ENCODE results near the gene TTLL3. TPM values are rescaled to one million over a fixed set of nuclear protein-coding genes. Genes with fewer than 3 reads are reported as not detected.
"Not testable (repeated sequence)": the region's sequence is repeated elsewhere in the genome, so short reads cannot be mapped to it uniquely, and the experiment has no call there.

TTLL3 gene
- total RNA-seq, 1 donor from 2014 or later, result 13.6 TPM

- H3K4me1 ChIP-seq (ENCODE audit: control insufficient read depth in 3 of 3, insufficient read depth in 3 of 3, low read length in 3 of 3); H3K36me3 ChIP-seq (ENCODE audit: control insufficient read depth in 3 of 3, insufficient read depth in 3 of 3, low read length in 3 of 3); H3K9me3 ChIP-seq (ENCODE audit: control insufficient read depth in 3 of 3, low read length in 3 of 3); H3K9ac ChIP-seq (ENCODE audit: low read depth in 1 of 3, low read length in 3 of 3); H3K27ac ChIP-seq (ENCODE audit: low read depth, low read length); H3K4me3 ChIP-seq (ENCODE audit: low read length in 3 of 3); H3K27me3 ChIP-seq (ENCODE audit: control insufficient read depth in 3 of 3, insufficient read depth in 3 of 3, low read length in 3 of 3): not testable (repeated sequence)
These were observed 37.8 kb downstream of the TTLL3 start for GRCh38 chr3:9847870-9848269.

GRCh38 chr3:9848860-9849259 is 38.8 kb downstream of the TTLL3 start:
- not testable (repeated sequence) for H3K27ac ChIP-seq (ENCODE audit: low read depth, low read length); H3K4me3 ChIP-seq (ENCODE audit: low read length in 3 of 3); H3K36me3 ChIP-seq (ENCODE audit: control insufficient read depth in 3 of 3, insufficient read depth in 3 of 3, low read length in 3 of 3); H3K9me3 ChIP-seq (ENCODE audit: control insufficient read depth in 3 of 3, low read length in 3 of 3); H3K9ac ChIP-seq (ENCODE audit: low read depth in 1 of 3, low read length in 3 of 3); H3K27me3 ChIP-seq (ENCODE audit: control insufficient read depth in 3 of 3, insufficient read depth in 3 of 3, low read length in 3 of 3); H3K4me1 ChIP-seq (ENCODE audit: control insufficient read depth in 3 of 3, insufficient read depth in 3 of 3, low read length in 3 of 3)

GRCh38 chr3:9851383-9851782 is 41.3 kb downstream of the TTLL3 start:
- H3K27ac ChIP-seq (ENCODE audit: low read depth, low read length); H3K27me3 ChIP-seq (ENCODE audit: control insufficient read depth in 3 of 3, insufficient read depth in 3 of 3, low read length in 3 of 3); H3K9me3 ChIP-seq (ENCODE audit: control insufficient read depth in 3 of 3, low read length in 3 of 3); H3K9ac ChIP-seq (ENCODE audit: low read depth in 1 of 3, low read length in 3 of 3); H3K36me3 ChIP-seq (ENCODE audit: control insufficient read depth in 3 of 3, insufficient read depth in 3 of 3, low read length in 3 of 3); H3K4me3 ChIP-seq (ENCODE audit: low read length in 3 of 3); H3K4me1 ChIP-seq (ENCODE audit: control insufficient read depth in 3 of 3, insufficient read depth in 3 of 3, low read length in 3 of 3): not testable (repeated sequence)

GRCh38 chr3:9851926-9852325 is 41.9 kb downstream of the TTLL3 start:
- not testable (repeated sequence) for H3K27ac ChIP-seq (ENCODE audit: low read depth, low read length); H3K9me3 ChIP-seq (ENCODE audit: control insufficient read depth in 3 of 3, low read length in 3 of 3); H3K9ac ChIP-seq (ENCODE audit: low read depth in 1 of 3, low read length in 3 of 3); H3K36me3 ChIP-seq (ENCODE audit: control insufficient read depth in 3 of 3, insufficient read depth in 3 of 3, low read length in 3 of 3); H3K4me3 ChIP-seq (ENCODE audit: low read length in 3 of 3); H3K27me3 ChIP-seq (ENCODE audit: control insufficient read depth in 3 of 3, insufficient read depth in 3 of 3, low read length in 3 of 3); H3K4me1 ChIP-seq (ENCODE audit: control insufficient read depth in 3 of 3, insufficient read depth in 3 of 3, low read length in 3 of 3)

DNA sequence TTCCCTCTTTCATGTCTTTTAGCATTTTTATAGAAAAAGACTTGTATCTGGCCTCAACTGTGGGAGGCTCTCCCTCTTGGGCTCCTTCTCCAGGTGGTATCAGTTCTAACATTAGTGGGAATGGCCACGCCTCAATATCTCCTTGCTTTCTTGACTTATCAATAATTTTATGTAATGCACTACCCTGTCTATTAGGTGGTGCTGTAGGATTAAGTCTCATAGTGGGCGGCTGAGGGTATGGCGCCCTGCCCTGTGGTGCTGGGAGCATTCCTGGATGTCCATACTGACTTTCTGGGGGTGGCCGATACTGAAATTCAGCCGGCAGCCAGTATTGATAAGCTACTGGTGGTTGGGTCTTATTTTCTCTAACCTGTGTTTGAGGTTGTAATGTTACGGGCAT is 42.5 kb downstream of the TTLL3 start:
- no peaks in the 10 kb centered on the region for H3K36me3 ChIP-seq (ENCODE audit: control insufficient read depth in 3 of 3, insufficient read depth in 3 of 3, low read length in 3 of 3)
- no peak overlapping the region for H3K4me3 ChIP-seq (ENCODE audit: low read length in 3 of 3)
- H3K4me1 ChIP-seq (ENCODE audit: control insufficient read depth in 3 of 3, insufficient read depth in 3 of 3, low read length in 3 of 3), result no peaks in the 10 kb centered on the region
- H3K9me3 ChIP-seq (ENCODE audit: control insufficient read depth in 3 of 3, low read length in 3 of 3), result no peaks in the 10 kb centered on the region
- H3K9ac ChIP-seq (ENCODE audit: low read depth in 1 of 3, low read length in 3 of 3), result no peak overlapping the region
- no peak overlapping the region for H3K27ac ChIP-seq (ENCODE audit: low read depth, low read length)
- no peaks in the 10 kb centered on the region for H3K27me3 ChIP-seq (ENCODE audit: control insufficient read depth in 3 of 3, insufficient read depth in 3 of 3, low read length in 3 of 3)

- not testable (repeated sequence) for H3K4me3 ChIP-seq (ENCODE audit: low read length in 3 of 3); H3K27ac ChIP-seq (ENCODE audit: low read depth, low read length); H3K27me3 ChIP-seq (ENCODE audit: control insufficient read depth in 3 of 3, insufficient read depth in 3 of 3, low read length in 3 of 3); H3K36me3 ChIP-seq (ENCODE audit: control insufficient read depth in 3 of 3, insufficient read depth in 3 of 3, low read length in 3 of 3); H3K4me1 ChIP-seq (ENCODE audit: control insufficient read depth in 3 of 3, insufficient read depth in 3 of 3, low read length in 3 of 3); H3K9me3 ChIP-seq (ENCODE audit: control insufficient read depth in 3 of 3, low read length in 3 of 3); H3K9ac ChIP-seq (ENCODE audit: low read depth in 1 of 3, low read length in 3 of 3)
These were observed 44.4 kb downstream of the TTLL3 start for GRCh38 chr3:9854291-9854940.

DNA sequence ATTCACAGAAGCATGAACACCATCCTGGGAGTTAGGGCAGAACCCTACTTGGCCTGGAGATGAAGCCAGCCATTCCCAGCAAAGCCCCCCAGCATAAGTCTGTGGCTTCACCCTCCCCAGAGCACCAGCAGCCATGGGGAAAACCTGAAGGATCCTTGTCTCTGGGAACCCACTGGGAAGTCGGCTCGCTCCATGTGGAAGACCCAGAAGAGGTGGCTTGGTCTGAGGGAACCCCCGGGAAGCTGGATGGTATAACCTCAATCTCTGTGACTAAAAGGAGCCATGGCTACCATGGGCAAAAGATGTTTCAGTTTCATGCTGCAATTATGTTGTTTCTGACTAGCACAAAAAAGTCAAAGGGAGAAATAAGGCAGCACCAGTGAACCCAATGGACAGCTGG is 45.5 kb downstream of the TTLL3 start:
- no peak overlapping the region for H3K9ac ChIP-seq (ENCODE audit: low read depth in 1 of 3, low read length in 3 of 3)
- no peaks in the 10 kb centered on the region for H3K36me3 ChIP-seq (ENCODE audit: control insufficient read depth in 3 of 3, insufficient read depth in 3 of 3, low read length in 3 of 3)
- H3K4me3 ChIP-seq (ENCODE audit: low read length in 3 of 3), result no peak overlapping the region
- no peaks in the 10 kb centered on the region for H3K4me1 ChIP-seq (ENCODE audit: control insufficient read depth in 3 of 3, insufficient read depth in 3 of 3, low read length in 3 of 3)
- no peaks in the 10 kb centered on the region for H3K27me3 ChIP-seq (ENCODE audit: control insufficient read depth in 3 of 3, insufficient read depth in 3 of 3, low read length in 3 of 3)
- H3K27ac ChIP-seq (ENCODE audit: low read depth, low read length), result no peak overlapping the region
- H3K9me3 ChIP-seq (ENCODE audit: control insufficient read depth in 3 of 3, low read length in 3 of 3), result no peaks in the 10 kb centered on the region

GRCh38 chr3:9859530-9860025 is 49.5 kb downstream of the TTLL3 start:
- Histone ChIP-seq H3K36me3 (ENCODE audit: control insufficient read depth in 3 of 3, insufficient read depth in 3 of 3, low read length in 3 of 3) (no peaks in the 10 kb centered on the region), H3K4me1 (ENCODE audit: control insufficient read depth in 3 of 3, insufficient read depth in 3 of 3, low read length in 3 of 3) (peaks cover 2 to 6% (median 3%) of the 10 kb centered on the region in 3 donors), H3K9me3 (ENCODE audit: control insufficient read depth in 3 of 3, low read length in 3 of 3) (no peaks in the 10 kb centered on the region), H3K27ac (ENCODE audit: low read depth, low read length) (no peak overlapping the region), H3K27me3 (ENCODE audit: control insufficient read depth in 3 of 3, insufficient read depth in 3 of 3, low read length in 3 of 3) (no peaks in the 10 kb centered on the region), H3K4me3 (ENCODE audit: low read length in 3 of 3) (no peak overlapping the region), H3K9ac (ENCODE audit: low read depth in 1 of 3, low read length in 3 of 3) (no peak overlapping the region)

DNA sequence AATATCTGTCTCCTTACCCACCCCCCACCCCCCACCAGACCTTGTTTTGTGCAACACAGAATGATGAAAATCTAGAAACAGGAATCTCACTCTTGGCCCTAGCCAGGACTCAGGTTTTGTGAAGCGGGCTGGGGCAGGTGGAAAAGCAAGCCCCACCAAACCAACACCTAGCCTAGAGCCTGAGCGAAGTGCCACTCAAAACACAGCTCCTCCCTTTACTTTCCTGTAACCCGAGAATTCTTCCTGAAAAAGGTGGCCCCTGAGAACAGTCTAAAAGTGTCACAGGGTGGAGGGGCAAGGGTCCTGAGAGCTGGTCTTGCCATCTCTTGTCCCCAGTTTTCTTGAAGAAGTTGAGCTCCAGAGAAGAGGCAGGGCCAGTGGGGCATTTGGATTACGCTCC is 51.1 kb downstream of the TTLL3 start:
- H3K9me3 ChIP-seq (ENCODE audit: control insufficient read depth in 3 of 3, low read length in 3 of 3), result no peaks in the 10 kb centered on the region
- H3K4me1 ChIP-seq (ENCODE audit: control insufficient read depth in 3 of 3, insufficient read depth in 3 of 3, low read length in 3 of 3), result peaks cover 3 to 6% (median 3%) of the 10 kb centered on the region in 3 donors
- no peaks in the 10 kb centered on the region for H3K27me3 ChIP-seq (ENCODE audit: control insufficient read depth in 3 of 3, insufficient read depth in 3 of 3, low read length in 3 of 3)
- H3K36me3 ChIP-seq (ENCODE audit: control insufficient read depth in 3 of 3, insufficient read depth in 3 of 3, low read length in 3 of 3), result no peaks in the 10 kb centered on the region
- no peak overlapping the region for H3K4me3 ChIP-seq (ENCODE audit: low read length in 3 of 3)
- no peak overlapping the region for H3K27ac ChIP-seq (ENCODE audit: low read depth, low read length)
- no peak overlapping the region for H3K9ac ChIP-seq (ENCODE audit: low read depth in 1 of 3, low read length in 3 of 3)

DNA sequence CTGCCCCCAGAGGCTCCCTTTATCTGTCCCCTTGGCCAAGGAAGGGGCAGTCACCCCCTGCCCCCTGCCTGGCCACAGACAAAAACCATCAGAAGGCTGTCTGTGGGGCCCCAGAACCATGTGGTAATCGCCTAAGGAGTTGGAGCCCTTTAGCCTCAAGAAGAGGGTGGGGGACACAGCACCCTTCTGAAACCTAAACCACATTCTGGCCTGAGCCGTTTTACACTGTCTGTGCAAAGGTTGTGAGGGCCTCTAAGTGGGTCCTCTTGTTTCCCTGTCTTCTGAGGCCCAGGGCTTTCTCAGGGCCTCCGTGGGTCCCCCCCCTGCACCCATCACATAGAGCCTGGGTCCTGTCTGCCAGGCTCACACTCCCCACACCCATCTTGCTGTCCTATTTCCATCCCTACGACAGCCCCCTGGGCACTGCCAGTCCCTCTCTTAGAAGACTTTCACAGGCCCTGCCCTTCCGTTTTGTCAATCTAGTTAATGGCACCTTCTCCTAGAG is 51.6 kb downstream of the TTLL3 start:
- Histone ChIP-seq H3K9ac (ENCODE audit: low read depth in 1 of 3, low read length in 3 of 3) (no peak overlapping the region), H3K27me3 (ENCODE audit: control insufficient read depth in 3 of 3, insufficient read depth in 3 of 3, low read length in 3 of 3) (no peaks in the 10 kb centered on the region), H3K27ac (ENCODE audit: low read depth, low read length) (no peak overlapping the region), H3K36me3 (ENCODE audit: control insufficient read depth in 3 of 3, insufficient read depth in 3 of 3, low read length in 3 of 3) (no peaks in the 10 kb centered on the region), H3K4me3 (ENCODE audit: low read length in 3 of 3) (no peak overlapping the region), H3K4me1 (ENCODE audit: control insufficient read depth in 3 of 3, insufficient read depth in 3 of 3, low read length in 3 of 3) (peaks cover 3 to 6% (median 3%) of the 10 kb centered on the region in 3 donors), H3K9me3 (ENCODE audit: control insufficient read depth in 3 of 3, low read length in 3 of 3) (no peaks in the 10 kb centered on the region)

All from skeletal muscle tissue (tissue), 4 donors.